HepG2 (cell line): ENCODE data around the gene TTC28.

Experiments used
- CTCF ChIP-seq: sonication (generic); formaldehyde crosslinking; IDR thresholded peaks from 2 replicates; pipeline ENCODE4 v1.5.0; 2020; ENCODE audit warnings: mild to moderate bottlenecking, missing genetic modification reagents, moderate library complexity
- KAT8 ChIP-seq: IDR thresholded peaks from 2 replicates; pipeline ENCODE4 v1.6.1; 2016; ENCODE audit warnings: missing genetic modification reagents, missing compliant biosample characterization
- PAX8 ChIP-seq: sonication (generic); formaldehyde crosslinking; IDR thresholded peaks from 2 replicates; pipeline ENCODE4 v1.8.0; 2022; ENCODE audit warnings: mild to moderate bottlenecking, missing genetic modification reagents, borderline replicate concordance
- ZKSCAN5 ChIP-seq: sonication (generic); formaldehyde crosslinking; IDR thresholded peaks from 2 replicates; pipeline ENCODE4 v1.5.1; 2020; ENCODE audit warnings: mild to moderate bottlenecking, missing genetic modification reagents

- TF ChIP-seq KAT8 (CRISPR knock-in tag), result no peak
- no peak for TF ChIP-seq PAX8 (CRISPR knock-in tag)
- TF ChIP-seq CTCF (CRISPR knock-in tag), result no peak
- no peak for TF ChIP-seq ZKSCAN5 (CRISPR knock-in tag)
Observed at GRCh38 chr22:27984723-27985122, 694.9 kb downstream of the TTC28 start.
